ENCODE results near the gene CMC4.

DNA sequence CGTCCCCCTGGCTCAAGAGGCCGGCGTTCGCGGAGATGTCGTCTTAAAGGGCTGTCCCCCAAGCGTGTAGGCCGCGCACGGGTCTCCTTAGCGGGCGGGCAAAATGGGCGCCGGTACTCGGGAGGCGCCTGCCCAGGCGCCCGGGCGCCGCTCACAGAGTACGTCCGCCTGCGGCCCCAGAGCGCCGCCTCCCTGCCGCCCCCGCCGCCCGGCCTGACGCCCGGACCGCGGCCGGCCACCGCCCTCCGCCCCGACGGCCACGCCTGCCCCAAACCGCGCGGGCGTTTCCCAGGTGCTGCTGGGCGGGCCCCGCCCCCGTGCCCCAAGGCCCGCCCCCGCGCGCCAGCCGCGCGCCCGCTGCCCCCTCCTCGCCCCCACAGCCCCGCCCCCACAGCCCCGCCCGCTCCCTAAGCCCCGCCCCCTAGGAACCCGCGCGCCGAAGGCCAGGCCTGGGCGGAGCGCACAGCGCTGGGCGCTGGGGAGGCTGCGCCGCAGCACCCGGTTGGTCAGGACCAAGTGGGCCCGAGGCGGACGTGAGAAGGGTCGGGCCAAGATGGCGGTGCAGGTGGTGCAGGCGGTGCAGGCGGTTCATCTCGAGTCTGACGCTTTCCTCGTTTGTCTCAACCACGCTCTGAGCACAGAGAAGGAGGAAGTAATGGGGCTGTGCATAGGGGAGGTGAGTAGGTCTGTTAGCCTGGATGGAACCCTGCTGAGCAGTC is at the start of gene CMC4, which contains the start of the genes BRCC3 and MTCP1:
- no peak for TF ChIP-seq CTCF (IDR thresholded peaks at IDR 0.05)
- no peak for TF ChIP-seq EP300 (IDR thresholded peaks at IDR 0.05; ENCODE audit: low read depth)

Measured in transverse colon (tissue), 3 donors.